NCI-H2196 (cell line): ENCODE results near the gene OLFML2B.

Experiments used
- DNase-seq: peaks from one replicate; lab custom pipeline; 2025; ENCODE audit not compliant: unreplicated experiment; lab: John Stamatoyannopoulos, UW

OLFML2B gene

GRCh38 chr1:161981735-161982506, 41.7 kb downstream of the OLFML2B start:
- no peak for DNase-seq

- DNase-seq: no peak
Observed at GRCh38 chr1:161981126-161981525, 42.5 kb downstream of the OLFML2B start.

GRCh38 chr1:161978011-161978790, 45.5 kb downstream of the OLFML2B start:
- no peak for DNase-seq

GRCh38 chr1:161973924-161974845, 49.5 kb downstream of the OLFML2B start:
- DNase-seq: no peak

GRCh38 chr1:161972828-161973227, 50.8 kb downstream of the OLFML2B start:
- no peak for DNase-seq

- no peak for DNase-seq
Observed at GRCh38 chr1:161970633-161971032, 53.0 kb downstream of the OLFML2B start.

GRCh38 chr1:161970036-161970435, 53.6 kb downstream of the OLFML2B start:
- DNase-seq: no peak

- no peak for DNase-seq
Observed at GRCh38 chr1:161966067-161966466, 57.6 kb downstream of the OLFML2B start.

GRCh38 chr1:161962091-161962887, 61.4 kb downstream of the OLFML2B start:
- DNase-seq: no peak

- no peak for DNase-seq
Observed at GRCh38 chr1:161958425-161958824, 65.2 kb downstream of the OLFML2B start.

GRCh38 chr1:161956930-161957329, 66.7 kb downstream of the OLFML2B start:
- no peak for DNase-seq

GRCh38 chr1:161956097-161956496, 67.6 kb downstream of the OLFML2B start:
- no peak for DNase-seq

GRCh38 chr1:161955606-161956005, 68.1 kb downstream of the OLFML2B start:
- no peak for DNase-seq

GRCh38 chr1:161954466-161954865, 69.2 kb downstream of the OLFML2B start:
- no peak for DNase-seq

GRCh38 chr1:161954050-161954449, 69.6 kb downstream of the OLFML2B start:
- DNase-seq: no peak

- no peak for DNase-seq
Observed at GRCh38 chr1:161953256-161953920, 70.3 kb downstream of the OLFML2B start.

- no peak for DNase-seq
Observed at GRCh38 chr1:161952607-161953172, 71.0 kb downstream of the OLFML2B start.

GRCh38 chr1:161951646-161952045, 72.0 kb downstream of the OLFML2B start:
- DNase-seq: no peak

GRCh38 chr1:161950377-161950776, 73.3 kb downstream of the OLFML2B start:
- no peak for DNase-seq

- no peak for DNase-seq
Observed at GRCh38 chr1:161949548-161949947, 74.1 kb downstream of the OLFML2B start.
